ENCODE measurements around the gene F2RL3.
"Not testable (repeated sequence)": the region's sequence is repeated elsewhere in the genome, so short reads cannot be mapped to it uniquely, and the experiment has no call there.

F2RL3 gene

GRCh38 chr19:16888629-16889365 lies at the start of gene F2RL3:
TSS of gene F2RL3 (plus strand) at chr19:16888999. CDS start at chr19:16889190, 191 bp downstream.
- no peak for DNase-seq

DNA sequence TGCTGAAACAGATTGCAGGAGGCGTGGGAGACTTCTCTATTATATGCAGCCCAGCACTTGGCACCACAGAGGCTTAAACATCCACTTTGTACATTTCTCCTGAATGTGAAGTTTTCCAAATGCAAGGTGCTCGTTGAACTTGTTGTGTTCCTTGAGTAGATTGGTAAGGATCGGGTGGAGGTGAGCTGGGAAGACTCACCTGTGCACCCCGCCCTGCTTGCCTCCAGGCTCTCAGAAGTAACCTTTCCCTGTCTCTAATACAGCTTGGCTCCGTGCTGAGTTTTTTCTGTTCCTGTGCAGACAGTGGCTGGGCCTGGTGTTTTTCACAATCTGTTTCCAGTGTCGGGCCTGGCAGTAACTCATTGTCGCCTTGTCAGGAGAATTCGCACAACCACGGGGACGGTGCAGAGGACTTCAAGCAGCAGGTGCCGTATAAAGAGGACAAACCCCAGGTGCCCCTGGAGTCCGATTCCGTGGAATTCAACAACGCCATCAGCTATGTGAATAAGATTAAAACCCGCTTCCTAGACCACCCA lies 47.3 kb upstream of the F2RL3 start:
- DNase-seq: no peak

- DNase-seq: no peak
Observed at GRCh38 chr19:16846901-16847300, 41.9 kb upstream of the F2RL3 start.

- no peak for DNase-seq
Observed at GRCh38 chr19:16847430-16847829, 41.4 kb upstream of the F2RL3 start.

GRCh38 chr19:16849168-16849567 lies 39.6 kb upstream of the F2RL3 start:
- DNase-seq: no peak

- no peak for DNase-seq
Observed at GRCh38 chr19:16850133-16850532, 38.7 kb upstream of the F2RL3 start.

DNA sequence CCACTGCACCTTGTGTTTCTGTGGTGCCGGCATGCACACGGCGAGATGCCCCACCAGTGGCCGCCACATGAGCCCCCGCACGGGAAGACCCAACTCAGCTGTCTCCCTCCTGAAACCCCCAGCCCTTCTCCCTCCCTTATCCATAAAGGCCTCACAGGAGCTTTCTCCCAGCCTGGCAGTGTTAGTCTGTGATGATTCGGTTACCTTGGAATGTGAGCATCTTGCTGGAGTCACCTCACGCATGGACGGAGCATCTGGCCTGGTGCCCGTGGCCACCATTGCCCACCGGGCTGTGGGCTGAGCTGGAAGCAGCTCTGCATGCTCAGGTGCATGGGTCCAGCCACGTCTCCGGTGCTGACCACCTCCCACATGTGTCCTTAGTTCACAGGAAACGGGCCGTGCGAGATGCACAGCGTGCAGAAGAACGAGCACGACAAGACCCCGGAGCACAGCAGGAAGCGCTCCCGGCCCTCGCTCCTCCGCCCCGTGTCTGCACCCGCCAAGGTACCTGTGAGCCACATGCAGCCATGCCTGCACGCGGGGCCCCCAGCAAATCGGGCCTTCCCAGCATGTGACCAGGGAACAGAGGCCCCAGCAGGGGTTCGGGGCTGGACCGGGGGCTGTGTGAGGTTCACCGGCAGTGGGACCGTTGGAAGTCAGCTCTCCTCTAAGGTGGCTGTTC lies 37.6 kb upstream of the F2RL3 start:
- DNase-seq: no peak

- no peak for DNase-seq
Observed at GRCh38 chr19:16853066-16853465, 35.7 kb upstream of the F2RL3 start.

GRCh38 chr19:16856091-16856490 lies 32.7 kb upstream of the F2RL3 start:
- DNase-seq: no peak

DNA sequence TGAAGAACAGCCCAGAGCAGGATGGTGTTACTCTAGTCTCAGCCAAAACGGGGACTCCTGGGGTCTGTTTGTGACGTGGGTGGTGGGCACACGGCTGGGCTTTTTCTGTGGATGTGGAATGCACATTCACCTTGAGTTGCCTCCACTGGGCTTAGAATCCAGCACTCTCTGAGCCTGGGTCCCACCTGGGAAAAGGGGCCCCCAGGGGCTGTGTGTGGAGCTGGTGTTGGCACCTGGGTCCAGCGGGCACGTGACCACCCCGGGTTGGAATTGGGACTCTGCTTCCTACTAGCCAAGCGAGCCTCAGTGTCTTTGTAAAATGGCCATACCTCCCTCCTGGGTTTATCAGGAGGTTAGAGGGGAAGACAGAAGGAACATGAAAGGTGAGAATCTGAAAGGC lies 29.2 kb upstream of the F2RL3 start:
- DNase-seq: no peak

DNA sequence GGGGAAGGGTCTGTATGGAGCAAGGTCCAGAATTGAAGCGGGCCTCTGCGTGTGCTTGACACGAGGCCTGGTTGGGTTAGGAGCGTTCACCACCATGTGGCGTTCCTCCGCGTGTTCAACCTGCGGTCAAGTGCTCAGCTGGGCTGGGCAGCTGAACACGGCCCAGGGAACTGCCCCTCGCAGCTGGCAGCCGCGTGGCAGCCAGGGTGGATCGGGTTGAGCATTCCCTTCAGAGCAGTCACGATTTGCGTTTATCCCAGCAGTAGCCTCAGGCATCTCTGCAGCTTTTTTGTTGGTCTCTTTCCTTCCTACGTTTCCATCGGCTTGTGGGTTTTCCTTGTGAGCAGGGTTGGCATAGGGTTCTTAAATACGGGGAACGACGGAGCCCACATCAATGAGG lies 28.7 kb upstream of the F2RL3 start:
- no peak for DNase-seq

GRCh38 chr19:16861011-16861410 lies 27.8 kb upstream of the F2RL3 start:
- no peak for DNase-seq

- DNase-seq: no peak
Observed at GRCh38 chr19:16861834-16862233, 27.0 kb upstream of the F2RL3 start.

- DNase-seq: no peak
Observed at GRCh38 chr19:16862826-16863415, 25.9 kb upstream of the F2RL3 start.

GRCh38 chr19:16867211-16867610 lies 21.6 kb upstream of the F2RL3 start:
- DNase-seq: no peak

DNA sequence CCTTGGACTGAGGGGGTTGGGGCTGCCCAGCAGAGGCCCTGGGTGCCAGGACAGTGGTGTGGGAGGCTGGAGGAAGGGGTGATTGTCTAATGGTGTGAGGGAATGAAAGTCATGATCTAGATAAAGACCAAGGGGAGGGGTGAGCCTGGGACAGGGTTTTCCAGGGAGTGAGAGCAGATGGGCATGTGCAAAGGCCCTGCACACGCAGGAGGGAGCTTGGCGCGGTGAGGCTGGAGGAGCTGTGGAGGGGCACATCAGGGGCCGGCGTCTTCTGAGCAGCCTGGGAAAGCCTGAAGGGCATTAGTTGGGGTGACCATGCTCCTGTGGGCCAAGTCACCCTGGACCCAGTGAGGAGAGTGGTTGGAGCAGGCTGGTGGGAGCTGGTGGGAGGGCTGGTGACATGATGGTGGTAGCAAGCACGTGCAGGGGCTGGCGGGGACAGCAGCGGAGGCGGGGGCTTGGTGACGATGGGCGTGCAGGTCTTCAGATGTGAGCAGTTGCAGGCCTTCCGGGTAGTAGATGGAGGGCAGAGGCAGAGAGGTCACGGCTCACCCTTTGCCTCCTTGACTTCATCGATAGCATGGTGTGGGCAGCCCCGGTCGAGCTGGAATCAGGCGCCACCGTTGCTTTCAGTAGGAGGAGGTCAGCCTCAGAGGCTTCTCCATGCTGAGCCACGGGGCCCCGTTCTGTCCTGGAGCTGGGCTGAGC lies 20.2 kb upstream of the F2RL3 start:
- DNase-seq: no peak

- DNase-seq: no peak
Observed at GRCh38 chr19:16869331-16869972, 19.3 kb upstream of the F2RL3 start.

DNA sequence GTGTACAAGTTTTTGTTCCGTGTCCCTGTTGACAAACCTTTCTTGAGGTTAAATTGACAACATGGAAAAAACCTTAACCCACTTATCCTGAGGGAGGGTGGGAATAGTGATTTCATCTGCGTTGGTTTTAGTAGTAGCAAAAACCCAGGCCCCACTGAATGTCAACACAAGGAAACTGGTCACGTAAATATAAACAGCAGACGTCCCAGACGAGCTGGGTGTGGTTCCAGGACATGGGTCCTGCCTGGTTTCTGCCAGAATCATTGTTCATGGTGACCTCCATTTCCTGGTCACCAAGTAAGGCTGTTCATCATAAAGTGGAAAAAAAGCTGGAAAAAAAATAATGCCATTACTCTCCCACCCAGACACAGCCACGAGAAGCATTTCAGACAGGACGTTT lies 16.9 kb upstream of the F2RL3 start:
- DNase-seq: no peak

- DNase-seq: no peak
Observed at GRCh38 chr19:16872728-16873127, 16.1 kb upstream of the F2RL3 start.

DNA sequence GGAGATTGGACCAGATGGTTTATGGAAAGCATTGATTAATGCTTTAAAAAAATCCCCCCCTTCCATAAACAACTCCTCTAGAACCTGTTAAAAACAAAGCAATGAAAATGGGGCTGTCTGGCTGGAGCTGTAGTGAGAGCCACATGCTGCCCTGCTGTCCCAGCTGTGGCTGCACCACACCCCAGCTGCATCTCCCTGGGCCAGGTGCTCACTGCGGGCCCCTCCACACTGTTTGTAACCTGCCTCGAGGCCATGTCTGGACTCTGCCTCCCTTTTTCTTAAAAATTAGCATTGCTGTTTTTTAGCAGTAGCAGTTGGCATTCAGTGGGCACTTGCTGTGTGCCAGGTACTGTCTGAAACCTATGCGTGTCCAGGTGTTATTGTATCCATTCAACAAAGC lies 15.2 kb upstream of the F2RL3 start:
- no peak for DNase-seq

- DNase-seq: no peak
Observed at GRCh38 chr19:16874250-16874977, 14.4 kb upstream of the F2RL3 start.

- not testable (repeated sequence) for DNase-seq
Observed at GRCh38 chr19:16874978-16875299, 13.9 kb upstream of the F2RL3 start.

Data from NCI-H748 treated with DMSO at 0.1 percent for 48 hours (cell line).